HEK293 (cell line): ENCODE results near the gene AMZ2.

Experiments
- KLF9 ChIP-seq: fragments of 450-650 bp; formaldehyde crosslinking; IDR thresholded peaks from 2 replicates; pipeline ENCODE4 v1.5.1; 2016; ENCODE audit warnings: missing biosample characterization, missing genetic modification characterization, low read depth
- YY1 ChIP-seq: fragments of 450-650 bp; formaldehyde crosslinking; IDR thresholded peaks from 2 replicates; pipeline ENCODE4 v1.5.1; 2018; ENCODE audit warnings: missing biosample characterization, missing genetic modification characterization
- ZEB2 ChIP-seq: fragments of 450-650 bp; formaldehyde crosslinking; IDR thresholded peaks from 2 replicates; pipeline ENCODE4 v1.5.1; 2016; ENCODE audit warnings: missing biosample characterization, missing genetic modification characterization
- ZNF10 ChIP-seq: fragments of 450-650 bp; formaldehyde crosslinking; IDR thresholded peaks from 2 replicates; pipeline ENCODE4 v1.5.1; 2017; ENCODE audit warnings: missing biosample characterization, missing genetic modification characterization
- ZNF157 ChIP-seq: fragments of 450-650 bp; formaldehyde crosslinking; IDR thresholded peaks from 2 replicates; pipeline ENCODE4 v1.5.1; 2016; ENCODE audit warnings: missing biosample characterization, missing genetic modification characterization
- ZNF2 ChIP-seq: fragments of 450-650 bp; formaldehyde crosslinking; IDR thresholded peaks from 2 replicates; pipeline ENCODE4 v1.5.1; 2016; ENCODE audit warnings: missing biosample characterization, missing genetic modification characterization
- ZNF221 ChIP-seq: fragments of 450-650 bp; formaldehyde crosslinking; IDR thresholded peaks from 2 replicates; pipeline ENCODE4 v1.5.1; 2017; ENCODE audit warnings: missing biosample characterization, missing genetic modification characterization, borderline replicate concordance
- ZNF223 ChIP-seq: fragments of 450-650 bp; formaldehyde crosslinking; IDR thresholded peaks from 2 replicates; pipeline ENCODE4 v1.5.1; 2016; ENCODE audit warnings: missing biosample characterization, missing genetic modification characterization
- ZNF239 ChIP-seq: fragments of 450-650 bp; formaldehyde crosslinking; IDR thresholded peaks from 2 replicates; pipeline ENCODE4 v1.5.1; 2016; ENCODE audit warnings: missing biosample characterization, missing genetic modification characterization
- ZNF24 ChIP-seq: fragments of 450-650 bp; formaldehyde crosslinking; IDR thresholded peaks from 2 replicates; pipeline ENCODE4 v1.5.1; 2016; ENCODE audit warnings: missing biosample characterization, missing genetic modification characterization
- ZNF248 ChIP-seq: fragments of 450-650 bp; formaldehyde crosslinking; IDR thresholded peaks from 2 replicates; pipeline ENCODE4 v1.5.1; 2017; ENCODE audit warnings: missing biosample characterization, missing genetic modification characterization
- ZNF302 ChIP-seq: fragments of 450-650 bp; formaldehyde crosslinking; IDR thresholded peaks from 2 replicates; pipeline ENCODE4 v1.5.1; 2016; ENCODE audit warnings: missing biosample characterization, missing genetic modification characterization, low read depth
- ZNF548 ChIP-seq: fragments of 450-650 bp; formaldehyde crosslinking; IDR thresholded peaks from 2 replicates; pipeline ENCODE4 v1.5.1; 2016; ENCODE audit warnings: missing biosample characterization, missing genetic modification characterization
- ZNF549 ChIP-seq: fragments of 450-650 bp; IDR thresholded peaks from 2 replicates; pipeline ENCODE4 v1.5.1; 2018; ENCODE audit warnings: missing biosample characterization, missing genetic modification characterization, mild to moderate bottlenecking, inconsistent platforms, moderate library complexity
- ZNF623 ChIP-seq: fragments of 450-650 bp; formaldehyde crosslinking; IDR thresholded peaks from 2 replicates; pipeline ENCODE4 v1.5.1; 2016; ENCODE audit warnings: missing biosample characterization, missing genetic modification characterization
- ZNF76 ChIP-seq: fragments of 450-650 bp; formaldehyde crosslinking; IDR thresholded peaks from 2 replicates; pipeline ENCODE4; 2016; ENCODE audit warnings: low read depth, missing biosample characterization, missing genetic modification characterization, borderline replicate concordance
- ZNF768 ChIP-seq: fragments of 450-650 bp; formaldehyde crosslinking; IDR thresholded peaks from 2 replicates; pipeline ENCODE4 v1.5.1; 2018; ENCODE audit warnings: missing biosample characterization, mild to moderate bottlenecking, missing genetic modification characterization
- ZNF777 ChIP-seq: fragments of 450-650 bp; formaldehyde crosslinking; IDR thresholded peaks from 2 replicates; pipeline ENCODE4 v1.5.1; 2017; ENCODE audit warnings: missing biosample characterization, missing genetic modification characterization, borderline replicate concordance
- TF ChIP-seq, protein P1 (sequence below): fragments of 450-650 bp; formaldehyde crosslinking; IDR thresholded peaks from 2 replicates; pipeline ENCODE4 v1.5.1; 2017; ENCODE audit warnings: missing biosample characterization, missing genetic modification characterization
- TF ChIP-seq, protein P2 (sequence below): fragments of 450-650 bp; formaldehyde crosslinking; conservative IDR thresholded peaks from 2 replicates; pipeline ENCODE4 v1.5.1; 2016; ENCODE audit warnings: low read depth, missing biosample characterization, missing genetic modification characterization
- TF ChIP-seq, protein P3 (sequence below): fragments of 450-650 bp; formaldehyde crosslinking; IDR thresholded peaks from 2 replicates; pipeline ENCODE4 v1.5.1; 2016; ENCODE audit warnings: missing biosample characterization, missing genetic modification characterization
- TF ChIP-seq, protein P4 (sequence below): fragments of 450-650 bp; formaldehyde crosslinking; IDR thresholded peaks from 2 replicates; pipeline ENCODE4 v1.5.1; 2017; ENCODE audit warnings: missing biosample characterization, missing genetic modification characterization
- TF ChIP-seq, protein P5 (sequence below): fragments of 450-650 bp; formaldehyde crosslinking; IDR thresholded peaks from 2 replicates; pipeline ENCODE4 v1.5.1; 2016; ENCODE audit warnings: missing biosample characterization, missing genetic modification characterization
- TF ChIP-seq, protein P6 (sequence below): fragments of 450-650 bp; formaldehyde crosslinking; IDR thresholded peaks from 2 replicates; pipeline ENCODE4 v1.5.1; 2016; ENCODE audit warnings: missing biosample characterization, missing genetic modification characterization
- TF ChIP-seq, protein P7 (sequence below): fragments of 450-650 bp; formaldehyde crosslinking; IDR thresholded peaks from 2 replicates; pipeline ENCODE4 v1.5.1; 2017; ENCODE audit warnings: missing biosample characterization, missing genetic modification characterization

The AMZ2 gene

DNA sequence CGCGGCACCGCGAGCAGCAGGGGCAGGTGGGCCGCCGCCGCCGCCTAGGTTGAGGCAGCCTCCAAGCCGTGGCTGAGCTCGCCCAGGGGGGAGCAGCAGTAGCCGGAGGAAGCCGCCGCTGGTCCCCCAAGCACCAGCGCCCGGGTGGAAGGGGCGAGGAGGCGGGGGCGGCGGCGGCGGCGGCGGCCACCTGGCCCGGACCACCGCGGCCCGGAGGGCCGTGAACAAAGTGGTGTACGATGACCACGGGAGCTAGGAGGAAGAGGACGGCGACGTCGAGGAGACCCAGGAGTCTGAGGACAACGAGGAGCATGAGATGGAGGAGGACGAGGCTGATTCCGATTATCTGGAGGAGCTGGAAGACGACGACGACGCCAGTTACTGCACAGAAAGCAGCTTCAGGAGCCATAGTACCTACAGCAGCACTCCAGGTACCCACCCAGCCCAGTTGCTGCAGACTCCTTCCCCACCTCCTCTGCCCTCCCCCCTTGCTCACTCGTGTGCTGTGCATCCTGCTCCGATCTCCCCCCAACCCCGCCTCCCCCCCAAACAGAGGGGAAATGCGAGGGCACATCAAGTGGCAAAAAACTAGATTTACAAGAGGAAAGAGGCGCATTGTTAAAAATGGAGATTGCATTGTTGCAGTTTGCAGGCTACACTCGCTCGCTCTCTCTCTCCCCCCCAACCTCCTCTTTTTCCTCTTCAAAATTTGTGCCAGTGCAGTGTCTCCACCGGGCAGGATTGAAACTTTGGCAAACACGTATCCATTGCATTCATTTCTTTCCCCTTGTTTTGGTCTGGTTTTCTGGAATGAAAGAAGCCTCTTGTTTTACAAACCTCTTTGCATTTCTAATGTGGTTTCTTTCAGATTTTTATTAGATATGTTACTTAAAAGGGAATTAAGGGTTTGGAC lies 41.8 kb upstream of the AMZ2 start (continued):
- TF ChIP-seq, protein P1, sequence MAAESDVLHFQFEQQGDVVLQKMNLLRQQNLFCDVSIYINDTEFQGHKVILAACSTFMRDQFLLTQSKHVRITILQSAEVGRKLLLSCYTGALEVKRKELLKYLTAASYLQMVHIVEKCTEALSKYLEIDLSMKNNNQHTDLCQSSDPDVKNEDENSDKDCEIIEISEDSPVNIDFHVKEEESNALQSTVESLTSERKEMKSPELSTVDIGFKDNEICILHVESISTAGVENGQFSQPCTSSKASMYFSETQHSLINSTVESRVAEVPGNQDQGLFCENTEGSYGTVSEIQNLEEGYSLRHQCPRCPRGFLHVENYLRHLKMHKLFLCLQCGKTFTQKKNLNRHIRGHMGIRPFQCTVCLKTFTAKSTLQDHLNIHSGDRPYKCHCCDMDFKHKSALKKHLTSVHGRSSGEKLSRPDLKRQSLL = no peak
- TF ChIP-seq ZNF548 (tag by site-specific recombination) (no peak), ZNF157 (tag by site-specific recombination) (no peak), YY1 (tag by site-specific recombination) (no peak), ZEB2 (tag by site-specific recombination) (no peak), ZNF24 (tag by site-specific recombination) (no peak), KLF9 (tag by site-specific recombination) (peak; percentile 21; the same call in 1 of the 2 replicates), ZNF223 (no peak), ZNF248 (tag by site-specific recombination) (no peak), ZNF549 (tag by site-specific recombination) (no peak), ZNF2 (tag by site-specific recombination) (no peak), ZNF768 (tag by site-specific recombination) (no peak), ZNF10 (tag by site-specific recombination) (no peak), ZNF221 (tag by site-specific recombination) (no peak), ZNF239 (tag by site-specific recombination) (no peak), ZNF302 (no peak), ZNF623 (tag by site-specific recombination) (no peak), ZNF76 (tag by site-specific recombination) (no peak), ZNF777 (tag by site-specific recombination) (peak; percentile 69; the same call in 1 of the 2 replicates)
- TF ChIP-seq, protein P2, sequence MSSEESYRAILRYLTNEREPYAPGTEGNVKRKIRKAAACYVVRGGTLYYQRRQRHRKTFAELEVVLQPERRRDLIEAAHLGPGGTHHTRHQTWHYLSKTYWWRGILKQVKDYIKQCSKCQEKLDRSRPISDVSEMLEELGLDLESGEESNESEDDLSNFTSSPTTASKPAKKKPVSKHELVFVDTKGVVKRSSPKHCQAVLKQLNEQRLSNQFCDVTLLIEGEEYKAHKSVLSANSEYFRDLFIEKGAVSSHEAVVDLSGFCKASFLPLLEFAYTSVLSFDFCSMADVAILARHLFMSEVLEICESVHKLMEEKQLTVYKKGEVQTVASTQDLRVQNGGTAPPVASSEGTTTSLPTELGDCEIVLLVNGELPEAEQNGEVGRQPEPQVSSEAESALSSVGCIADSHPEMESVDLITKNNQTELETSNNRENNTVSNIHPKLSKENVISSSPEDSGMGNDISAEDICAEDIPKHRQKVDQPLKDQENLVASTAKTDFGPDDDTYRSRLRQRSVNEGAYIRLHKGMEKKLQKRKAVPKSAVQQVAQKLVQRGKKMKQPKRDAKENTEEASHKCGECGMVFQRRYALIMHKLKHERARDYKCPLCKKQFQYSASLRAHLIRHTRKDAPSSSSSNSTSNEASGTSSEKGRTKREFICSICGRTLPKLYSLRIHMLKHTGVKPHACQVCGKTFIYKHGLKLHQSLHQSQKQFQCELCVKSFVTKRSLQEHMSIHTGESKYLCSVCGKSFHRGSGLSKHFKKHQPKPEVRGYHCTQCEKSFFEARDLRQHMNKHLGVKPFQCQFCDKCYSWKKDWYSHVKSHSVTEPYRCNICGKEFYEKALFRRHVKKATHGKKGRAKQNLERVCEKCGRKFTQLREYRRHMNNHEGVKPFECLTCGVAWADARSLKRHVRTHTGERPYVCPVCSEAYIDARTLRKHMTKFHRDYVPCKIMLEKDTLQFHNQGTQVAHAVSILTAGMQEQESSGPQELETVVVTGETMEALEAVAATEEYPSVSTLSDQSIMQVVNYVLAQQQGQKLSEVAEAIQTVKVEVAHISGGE = peak; percentile 67
- TF ChIP-seq, protein P3, sequence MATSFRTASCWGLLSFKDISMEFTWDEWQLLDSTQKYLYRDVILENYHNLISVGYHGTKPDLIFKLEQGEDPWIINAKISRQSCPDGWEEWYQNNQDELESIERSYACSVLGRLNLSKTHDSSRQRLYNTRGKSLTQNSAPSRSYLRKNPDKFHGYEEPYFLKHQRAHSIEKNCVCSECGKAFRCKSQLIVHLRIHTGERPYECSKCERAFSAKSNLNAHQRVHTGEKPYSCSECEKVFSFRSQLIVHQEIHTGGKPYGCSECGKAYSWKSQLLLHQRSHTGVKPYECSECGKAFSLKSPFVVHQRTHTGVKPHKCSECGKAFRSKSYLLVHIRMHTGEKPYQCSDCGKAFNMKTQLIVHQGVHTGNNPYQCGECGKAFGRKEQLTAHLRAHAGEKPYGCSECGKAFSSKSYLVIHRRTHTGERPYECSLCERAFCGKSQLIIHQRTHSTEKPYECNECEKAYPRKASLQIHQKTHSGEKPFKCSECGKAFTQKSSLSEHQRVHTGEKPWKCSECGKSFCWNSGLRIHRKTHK (tag by site-specific recombination) = no peak
- TF ChIP-seq, protein P4, sequence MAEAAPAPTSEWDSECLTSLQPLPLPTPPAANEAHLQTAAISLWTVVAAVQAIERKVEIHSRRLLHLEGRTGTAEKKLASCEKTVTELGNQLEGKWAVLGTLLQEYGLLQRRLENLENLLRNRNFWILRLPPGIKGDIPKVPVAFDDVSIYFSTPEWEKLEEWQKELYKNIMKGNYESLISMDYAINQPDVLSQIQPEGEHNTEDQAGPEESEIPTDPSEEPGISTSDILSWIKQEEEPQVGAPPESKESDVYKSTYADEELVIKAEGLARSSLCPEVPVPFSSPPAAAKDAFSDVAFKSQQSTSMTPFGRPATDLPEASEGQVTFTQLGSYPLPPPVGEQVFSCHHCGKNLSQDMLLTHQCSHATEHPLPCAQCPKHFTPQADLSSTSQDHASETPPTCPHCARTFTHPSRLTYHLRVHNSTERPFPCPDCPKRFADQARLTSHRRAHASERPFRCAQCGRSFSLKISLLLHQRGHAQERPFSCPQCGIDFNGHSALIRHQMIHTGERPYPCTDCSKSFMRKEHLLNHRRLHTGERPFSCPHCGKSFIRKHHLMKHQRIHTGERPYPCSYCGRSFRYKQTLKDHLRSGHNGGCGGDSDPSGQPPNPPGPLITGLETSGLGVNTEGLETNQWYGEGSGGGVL (tag by site-specific recombination) = peak; percentile 72
- TF ChIP-seq, protein P5, sequence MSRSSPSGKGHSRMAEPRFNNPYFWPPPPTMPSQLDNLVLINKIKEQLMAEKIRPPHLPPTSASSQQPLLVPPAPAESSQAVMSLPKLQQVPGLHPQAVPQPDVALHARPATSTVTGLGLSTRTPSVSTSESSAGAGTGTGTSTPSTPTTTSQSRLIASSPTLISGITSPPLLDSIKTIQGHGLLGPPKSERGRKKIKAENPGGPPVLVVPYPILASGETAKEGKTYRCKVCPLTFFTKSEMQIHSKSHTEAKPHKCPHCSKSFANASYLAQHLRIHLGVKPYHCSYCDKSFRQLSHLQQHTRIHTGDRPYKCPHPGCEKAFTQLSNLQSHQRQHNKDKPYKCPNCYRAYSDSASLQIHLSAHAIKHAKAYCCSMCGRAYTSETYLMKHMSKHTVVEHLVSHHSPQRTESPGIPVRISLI (tag by site-specific recombination) = no peak
- TF ChIP-seq, protein P6, sequence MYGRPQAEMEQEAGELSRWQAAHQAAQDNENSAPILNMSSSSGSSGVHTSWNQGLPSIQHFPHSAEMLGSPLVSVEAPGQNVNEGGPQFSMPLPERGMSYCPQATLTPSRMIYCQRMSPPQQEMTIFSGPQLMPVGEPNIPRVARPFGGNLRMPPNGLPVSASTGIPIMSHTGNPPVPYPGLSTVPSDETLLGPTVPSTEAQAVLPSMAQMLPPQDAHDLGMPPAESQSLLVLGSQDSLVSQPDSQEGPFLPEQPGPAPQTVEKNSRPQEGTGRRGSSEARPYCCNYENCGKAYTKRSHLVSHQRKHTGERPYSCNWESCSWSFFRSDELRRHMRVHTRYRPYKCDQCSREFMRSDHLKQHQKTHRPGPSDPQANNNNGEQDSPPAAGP (tag by site-specific recombination) = no peak
- TF ChIP-seq, protein P7, sequence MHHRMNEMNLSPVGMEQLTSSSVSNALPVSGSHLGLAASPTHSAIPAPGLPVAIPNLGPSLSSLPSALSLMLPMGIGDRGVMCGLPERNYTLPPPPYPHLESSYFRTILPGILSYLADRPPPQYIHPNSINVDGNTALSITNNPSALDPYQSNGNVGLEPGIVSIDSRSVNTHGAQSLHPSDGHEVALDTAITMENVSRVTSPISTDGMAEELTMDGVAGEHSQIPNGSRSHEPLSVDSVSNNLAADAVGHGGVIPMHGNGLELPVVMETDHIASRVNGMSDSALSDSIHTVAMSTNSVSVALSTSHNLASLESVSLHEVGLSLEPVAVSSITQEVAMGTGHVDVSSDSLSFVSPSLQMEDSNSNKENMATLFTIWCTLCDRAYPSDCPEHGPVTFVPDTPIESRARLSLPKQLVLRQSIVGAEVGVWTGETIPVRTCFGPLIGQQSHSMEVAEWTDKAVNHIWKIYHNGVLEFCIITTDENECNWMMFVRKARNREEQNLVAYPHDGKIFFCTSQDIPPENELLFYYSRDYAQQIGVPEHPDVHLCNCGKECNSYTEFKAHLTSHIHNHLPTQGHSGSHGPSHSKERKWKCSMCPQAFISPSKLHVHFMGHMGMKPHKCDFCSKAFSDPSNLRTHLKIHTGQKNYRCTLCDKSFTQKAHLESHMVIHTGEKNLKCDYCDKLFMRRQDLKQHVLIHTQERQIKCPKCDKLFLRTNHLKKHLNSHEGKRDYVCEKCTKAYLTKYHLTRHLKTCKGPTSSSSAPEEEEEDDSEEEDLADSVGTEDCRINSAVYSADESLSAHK (tag by site-specific recombination) = no peak
